Activated CD4-positive, alpha-beta T cell treated with anti-CD3 and anti-CD28 coated beads, Interleukin-2, Interleukin-4, amounts not matched to agents 100 ng/mL and 50 ng/mL, durations not matched to agents 16 hours and 8 hours (primary cell): ENCODE data around the gene KLK6.
"Not testable (repeated sequence)": the region's sequence is repeated elsewhere in the genome, so short reads cannot be mapped to it uniquely, and the experiment has no call there.

ENCODE experiments used
- DNase-seq: peaks from one replicate; pipeline ENCODE4 v3.0.0-alpha.2; 2020; ENCODE audit warnings: low spot score

Gene KLK6

GRCh38 chr19:50992666-50993035, 23.3 kb upstream of the KLK6 start:
- no peak for DNase-seq

- DNase-seq: not testable (repeated sequence)
Measured at GRCh38 chr19:50984416-50984815, 15.0 kb upstream of the KLK6 start.

GRCh38 chr19:50983625-50984292, 14.4 kb upstream of the KLK6 start, which contains the start of gene KLK7:
KLK7 (minus strand) TSS chr19:50983917; CDS start chr19:50982399, 1,518 bp downstream.
- no peak for DNase-seq

- no peak for DNase-seq
Measured at GRCh38 chr19:50982186-50982585, 12.8 kb upstream of the KLK6 start.

DNA sequence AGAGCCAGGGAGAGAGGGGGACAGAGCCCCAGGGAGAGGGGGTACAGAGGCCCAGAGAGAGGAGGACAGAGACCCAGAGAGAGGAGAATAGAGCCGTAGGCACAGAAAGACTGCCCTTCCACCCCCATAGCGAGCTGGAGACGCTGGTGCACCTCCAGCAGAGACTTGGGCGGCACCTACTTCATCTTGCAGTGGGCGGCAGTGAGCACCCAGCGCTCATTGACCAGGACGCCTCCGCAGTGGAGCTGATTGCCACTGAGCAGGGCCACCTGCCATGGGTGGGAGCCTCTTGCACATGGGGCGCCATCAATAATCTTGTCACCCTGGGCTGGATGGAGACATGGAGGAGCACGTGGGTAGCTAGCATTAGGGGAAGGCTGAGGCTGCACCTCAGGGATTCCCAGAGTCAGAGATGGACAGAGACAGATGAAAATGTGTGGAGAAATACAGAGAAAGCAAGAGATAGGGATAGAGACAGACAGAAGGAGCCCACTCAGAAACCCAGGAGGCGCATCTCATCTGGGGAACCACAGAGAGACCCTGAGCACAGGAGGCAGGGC, 12.3 kb upstream of the KLK6 start:
- no peak for DNase-seq

GRCh38 chr19:50980208-50980607, 10.8 kb upstream of the KLK6 start:
- DNase-seq: no peak

GRCh38 chr19:50979758-50980157, 10.4 kb upstream of the KLK6 start:
- DNase-seq: no peak

GRCh38 chr19:50978772-50979390, 9.5 kb upstream of the KLK6 start:
- DNase-seq: no peak

- no peak for DNase-seq
Measured at GRCh38 chr19:50977626-50978025, 8.2 kb upstream of the KLK6 start.

DNA sequence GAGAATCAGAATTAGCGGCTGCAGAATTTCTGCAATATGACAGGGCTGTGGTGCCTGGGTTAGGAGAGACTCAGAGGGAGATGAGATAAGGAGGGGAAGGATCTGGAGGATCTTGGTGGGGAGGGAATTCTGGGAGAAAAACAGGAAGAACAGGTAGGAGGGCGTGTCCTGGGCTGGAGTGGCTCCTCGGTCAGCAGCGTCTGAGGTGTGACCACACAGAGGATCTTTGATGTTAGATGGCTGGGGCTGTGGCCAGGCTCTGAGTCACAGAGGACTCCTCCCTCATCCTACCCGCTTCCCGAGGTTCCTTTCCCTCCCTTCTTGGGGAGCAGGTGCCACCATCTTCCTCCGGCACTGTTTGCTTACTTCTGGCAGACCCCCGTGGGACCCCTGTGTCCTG, 6.4 kb upstream of the KLK6 start:
- no peak for DNase-seq

- DNase-seq: no peak
Measured at GRCh38 chr19:50974702-50975556, 5.5 kb upstream of the KLK6 start.

DNA sequence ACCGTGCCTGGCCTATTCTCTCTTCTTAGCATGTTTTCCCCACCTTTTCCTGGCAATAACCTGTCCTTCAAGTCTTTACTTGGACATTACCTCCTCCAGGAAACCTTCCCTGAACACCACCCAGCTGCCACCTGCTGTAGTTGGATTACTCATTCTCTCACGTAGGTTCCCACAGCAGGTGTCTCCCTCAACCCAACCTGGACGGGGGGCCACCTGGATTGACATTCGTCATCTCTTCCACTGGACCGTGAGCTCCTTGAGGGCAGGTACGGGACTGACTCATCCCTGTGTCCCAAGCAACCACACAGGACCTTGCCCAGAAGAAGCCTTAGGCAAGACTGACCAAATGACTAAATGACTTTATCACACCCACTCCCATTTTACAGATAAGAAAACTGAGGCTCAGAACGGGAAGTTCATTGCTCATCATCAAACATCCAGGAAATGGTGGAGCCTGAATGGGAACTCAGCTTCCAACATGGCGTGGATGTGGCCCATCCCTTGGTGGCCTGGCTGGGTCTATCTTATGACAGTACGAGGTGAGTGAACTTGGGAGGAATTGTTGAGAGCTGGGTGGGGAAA, 3.5 kb upstream of the KLK6 start:
- no peak for DNase-seq

DNA sequence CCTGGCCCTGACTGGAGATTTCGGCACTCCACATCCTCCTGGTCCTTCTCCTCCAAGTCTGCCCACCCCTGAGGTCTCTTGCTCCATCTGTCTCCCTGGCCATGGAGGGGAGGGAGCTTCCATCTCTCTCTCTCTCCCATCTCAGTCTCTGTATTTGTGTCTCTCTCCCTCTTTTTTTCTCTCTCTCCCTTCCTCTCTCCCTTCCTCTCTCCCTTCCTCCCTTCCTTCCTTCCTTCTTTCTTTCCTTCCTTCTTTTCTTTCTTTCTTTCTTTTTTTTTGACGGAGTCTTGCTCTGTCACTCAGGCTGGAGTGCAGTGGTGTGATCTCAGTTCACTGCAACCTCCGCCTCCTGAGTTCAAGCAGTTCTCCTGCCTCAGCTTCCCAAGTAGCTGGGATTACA, 419 bp upstream of the KLK6 start:
- DNase-seq: not testable (repeated sequence)

DNA sequence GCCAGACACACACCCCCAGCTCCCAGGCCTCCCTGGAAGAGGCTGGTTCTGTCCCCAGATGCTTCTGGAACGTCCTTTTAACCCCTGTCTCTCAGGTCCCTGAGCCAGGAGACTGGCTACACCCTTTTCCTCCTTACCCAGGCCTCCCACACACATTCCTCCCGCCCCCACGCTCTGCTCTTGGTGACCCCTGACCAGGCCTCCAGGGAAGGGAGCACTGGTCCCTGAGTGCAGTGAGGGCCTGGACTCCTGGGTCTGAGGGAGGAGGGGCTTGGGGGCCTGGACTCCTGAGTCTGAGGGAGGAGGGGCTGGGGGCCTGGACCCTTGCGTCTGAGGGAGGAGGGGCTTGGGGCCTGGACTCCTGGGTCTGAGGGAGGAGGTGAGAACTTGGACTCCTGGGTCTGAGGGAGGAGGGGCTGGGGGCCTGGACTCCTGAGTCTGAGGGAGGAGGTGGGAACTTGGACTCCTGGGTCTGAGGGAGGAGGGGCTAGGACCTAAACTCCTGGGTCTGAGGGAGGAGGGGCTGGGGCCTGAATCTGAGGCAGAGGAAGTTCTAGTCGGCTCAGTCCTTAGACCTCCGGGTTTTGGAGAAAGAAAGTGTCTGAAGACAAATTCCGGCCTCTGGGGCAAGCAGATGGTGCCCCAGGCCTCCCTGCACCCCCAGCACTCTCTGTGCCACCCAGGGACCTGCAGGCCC, 527 bp downstream of the KLK6 start:
- DNase-seq: no peak

GRCh38 chr19:50967929-50968715, 1.3 kb downstream of the KLK6 start:
- DNase-seq: no peak

- no peak for DNase-seq
Measured at GRCh38 chr19:50964266-50964665, 5.1 kb downstream of the KLK6 start.

DNA sequence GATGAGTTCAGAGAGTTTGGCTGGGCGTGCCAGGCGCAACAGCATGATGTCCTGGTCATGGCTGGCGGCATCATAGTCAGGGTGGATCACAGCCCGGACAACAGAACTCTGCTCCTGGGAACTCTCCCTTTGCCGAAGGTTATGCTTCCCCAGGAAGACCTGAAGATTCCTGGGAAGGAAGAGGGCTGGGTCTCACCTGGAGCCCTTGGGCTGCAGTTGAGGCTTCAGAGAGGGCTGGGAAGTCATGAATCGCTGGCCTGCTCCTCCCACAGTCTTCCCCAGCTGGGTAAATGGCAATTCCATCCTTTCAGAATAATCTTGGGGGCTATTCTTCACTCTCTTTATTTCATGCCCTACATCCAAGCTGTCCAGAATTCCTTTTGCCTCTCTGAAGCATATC, 6.0 kb downstream of the KLK6 start:
- DNase-seq: no peak

DNA sequence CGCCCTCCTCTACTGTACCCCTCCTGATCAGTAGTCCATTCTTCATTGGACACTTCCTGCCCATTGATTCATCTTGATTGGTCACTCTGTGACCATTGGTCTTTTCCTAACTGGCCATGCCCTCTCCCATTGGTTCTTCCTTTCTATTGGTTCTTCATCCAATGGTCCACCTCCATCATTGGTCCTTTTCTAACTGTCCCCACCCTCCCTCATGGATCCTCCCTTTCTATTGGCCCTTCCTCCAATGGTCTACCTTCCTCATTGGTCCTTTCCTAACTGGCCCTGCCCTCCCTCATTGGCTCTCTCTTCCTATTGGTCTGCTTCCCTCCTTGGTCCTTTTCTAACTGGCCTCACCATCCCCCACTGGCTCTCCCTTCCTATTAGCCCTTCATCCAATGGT, 7.1 kb downstream of the KLK6 start:
- DNase-seq: no peak

DNA sequence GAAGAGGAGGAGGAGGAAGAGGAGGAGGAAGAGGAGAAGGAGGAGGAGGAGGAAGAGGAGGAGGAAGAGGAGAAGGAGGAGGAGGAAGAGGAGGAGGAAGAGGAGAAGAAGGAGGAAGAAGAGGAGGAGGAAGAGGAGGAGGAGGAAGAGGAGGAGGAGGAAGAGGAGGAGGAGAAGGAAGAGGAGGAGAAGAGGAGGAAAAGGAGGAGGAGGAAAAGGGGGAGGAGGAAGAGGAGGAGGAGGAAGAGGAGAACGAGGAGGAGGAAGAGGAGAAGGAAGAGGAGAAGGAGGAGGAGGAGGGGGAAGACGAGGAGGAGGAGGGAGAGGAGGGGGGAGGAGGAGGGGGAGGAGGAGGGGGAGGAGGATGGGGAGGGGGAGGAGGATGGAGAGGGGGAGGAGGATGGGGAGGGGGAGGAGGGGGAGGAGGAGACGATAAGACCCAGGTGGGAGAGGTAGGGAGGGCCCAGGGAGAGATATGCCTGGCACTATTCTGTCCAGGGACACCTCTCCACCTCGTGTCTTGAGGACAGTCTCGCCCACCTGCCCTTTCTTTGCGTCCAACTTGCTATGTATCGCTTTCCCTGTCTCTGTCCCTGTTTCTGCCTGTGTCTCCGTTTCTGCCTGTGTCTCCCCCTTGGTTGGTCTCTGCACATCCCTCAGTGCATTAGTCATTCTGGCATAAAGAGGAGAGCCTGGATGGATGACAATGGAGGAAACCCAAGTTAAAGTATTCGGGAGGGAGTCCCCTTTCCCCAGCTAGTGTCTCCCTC, 9.5 kb downstream of the KLK6 start:
- no peak for DNase-seq

DNA sequence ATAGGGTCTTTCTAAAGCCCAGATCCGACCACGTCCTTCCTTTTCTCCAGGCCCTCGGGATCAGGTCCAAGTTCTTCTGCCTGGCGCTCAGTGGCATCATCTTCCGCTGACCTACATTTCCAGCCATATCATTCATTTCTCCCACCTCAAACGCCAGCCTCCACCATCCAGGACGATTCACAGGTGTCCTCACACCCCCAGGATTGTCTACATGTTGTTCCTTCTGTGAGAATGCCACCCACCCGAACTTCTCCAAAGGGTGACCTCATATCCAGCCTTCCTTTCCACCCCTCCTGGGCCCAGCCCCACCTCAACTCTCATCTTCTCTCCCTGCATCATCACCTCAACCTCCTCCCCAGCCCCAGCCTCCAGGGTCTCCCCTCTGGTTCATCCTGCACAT, 11.8 kb downstream of the KLK6 start:
- DNase-seq: no peak
